NCI-H510A (cell line): ENCODE measurements around the gene RICTOR.
"Not testable (repeated sequence)": the region's sequence is repeated elsewhere in the genome, so short reads cannot be mapped to it uniquely, and the experiment has no call there.

ENCODE experiments used
- DNase-seq: peaks from one replicate; lab custom pipeline; 2025; lab: John Stamatoyannopoulos, UW

RICTOR gene

DNA sequence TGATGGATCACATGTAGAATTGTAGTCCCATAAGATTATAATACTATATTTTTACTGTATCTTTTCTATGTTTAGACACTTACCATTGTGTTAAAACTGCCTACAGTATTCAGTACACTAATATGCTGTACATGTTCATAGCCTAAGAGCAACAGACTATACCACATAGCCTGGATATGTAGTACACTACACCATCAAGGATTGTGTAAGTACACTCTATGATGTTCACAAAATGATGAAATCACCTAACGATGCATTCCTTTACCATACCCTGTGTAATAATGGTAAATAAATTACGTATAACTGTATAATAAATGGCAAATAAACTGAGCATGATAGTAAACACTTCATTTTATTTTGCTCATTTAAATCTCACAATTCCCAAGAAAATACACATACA lies 60.3 kb downstream of the RICTOR start:
- DNase-seq: no peak

DNA sequence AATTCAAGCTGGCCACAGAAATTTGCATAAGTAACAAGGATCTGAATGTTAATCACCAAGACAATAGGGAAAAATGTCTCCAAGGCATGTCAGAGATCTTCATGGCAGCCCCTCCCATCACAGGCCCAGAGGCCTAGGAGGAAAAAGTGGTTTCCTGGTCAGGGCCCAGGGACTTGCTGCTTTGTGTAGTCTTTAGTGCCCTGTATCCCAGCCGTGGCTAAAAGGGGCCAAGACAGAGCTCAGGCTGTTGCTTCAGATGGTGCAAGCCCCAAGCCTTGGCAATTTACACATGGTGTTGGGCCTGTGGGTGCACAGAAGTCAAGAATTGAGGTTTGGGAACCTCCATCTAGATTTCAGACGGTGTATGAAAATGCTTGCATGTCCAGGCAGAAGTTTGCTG lies 63.2 kb downstream of the RICTOR start:
- not testable (repeated sequence) for DNase-seq

DNA sequence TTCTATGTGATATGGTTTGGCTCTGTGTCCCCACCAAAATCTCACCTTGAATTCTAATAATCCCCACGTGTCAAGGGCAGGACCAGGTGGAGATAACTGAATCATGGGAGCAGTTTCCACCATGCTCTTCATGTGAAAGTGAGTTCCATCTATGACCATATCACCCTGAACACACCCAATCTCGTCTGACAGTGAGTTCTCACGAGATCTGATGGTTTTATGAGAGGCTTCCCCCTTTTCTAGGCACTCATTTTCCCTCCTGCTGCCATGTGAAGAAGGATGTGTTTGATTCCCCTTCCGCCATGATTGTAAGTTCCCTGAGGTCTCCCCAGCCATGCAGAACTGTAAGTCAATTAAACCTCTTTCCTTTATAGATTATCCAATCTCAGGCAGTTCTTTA lies 64.2 kb downstream of the RICTOR start:
- DNase-seq: no peak

DNA sequence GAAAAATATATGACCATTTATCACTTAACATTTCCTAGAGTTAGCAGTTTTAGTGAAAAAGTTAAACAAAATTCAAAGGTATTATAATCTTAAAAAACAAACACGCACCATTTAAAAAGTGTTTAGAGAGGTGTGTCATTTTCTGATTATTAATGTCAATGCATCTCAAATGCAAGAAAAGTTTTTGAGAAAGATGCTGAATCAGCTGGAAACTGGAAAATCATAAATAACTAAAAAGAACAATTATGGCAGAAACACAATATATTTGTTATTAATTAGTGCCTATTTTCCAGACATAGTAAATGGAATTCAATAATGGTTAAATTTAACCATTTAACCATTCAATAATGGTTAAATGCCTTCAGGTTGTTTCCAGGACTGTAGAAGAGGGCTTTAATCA lies 64.9 kb downstream of the RICTOR start:
- no peak for DNase-seq

DNA sequence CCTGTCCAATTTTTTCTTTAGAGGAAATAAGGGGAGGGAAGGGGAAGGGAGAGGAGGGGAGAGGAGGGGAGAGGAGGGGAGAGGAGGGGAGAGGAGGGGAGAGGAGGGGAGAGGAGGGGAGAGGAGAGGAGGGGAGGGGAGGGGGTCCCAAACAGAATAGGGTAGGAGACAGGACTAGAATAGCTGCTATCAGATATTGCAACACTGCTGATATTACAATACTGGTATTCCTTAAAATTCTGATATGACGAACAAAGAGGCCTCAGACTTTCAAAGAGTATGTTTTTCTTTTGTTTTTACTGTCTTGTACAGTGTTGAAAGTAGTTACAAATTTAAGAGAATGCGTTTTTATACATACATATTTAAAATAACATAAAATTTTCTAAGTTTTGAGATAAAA lies 67.5 kb downstream of the RICTOR start:
- DNase-seq: no peak

DNA sequence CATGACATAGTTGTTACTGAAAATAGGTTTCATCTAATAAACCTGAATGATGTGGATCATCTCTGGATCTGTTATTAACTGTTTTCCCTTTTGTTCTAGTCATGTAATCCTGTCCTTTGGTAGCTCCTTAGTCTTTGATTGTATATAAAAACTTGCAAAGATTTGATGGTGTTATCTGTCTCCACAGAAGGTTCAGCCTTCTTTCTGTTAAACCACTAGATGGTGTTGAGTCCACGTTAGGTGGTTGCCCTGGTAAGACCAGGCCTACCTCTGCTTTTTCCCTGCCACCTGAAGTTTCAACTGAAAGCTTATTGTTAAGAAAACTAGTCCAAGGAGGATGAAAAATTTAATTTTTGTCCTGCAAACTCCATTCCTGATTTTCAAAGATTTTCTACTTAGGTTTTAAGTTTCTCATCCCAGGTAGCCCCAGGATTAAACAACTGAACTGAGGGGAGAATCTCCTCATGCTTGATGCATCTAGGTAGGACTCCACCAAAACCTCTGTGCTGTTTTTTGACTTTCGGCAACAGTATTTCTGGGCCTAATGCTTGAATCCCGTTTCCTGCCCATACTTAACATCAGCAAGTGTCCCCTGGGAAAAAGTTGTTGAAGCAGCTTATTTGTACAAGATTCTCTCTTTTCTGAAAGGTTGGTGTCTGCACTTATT lies 68.5 kb downstream of the RICTOR start:
- DNase-seq: no peak

DNA sequence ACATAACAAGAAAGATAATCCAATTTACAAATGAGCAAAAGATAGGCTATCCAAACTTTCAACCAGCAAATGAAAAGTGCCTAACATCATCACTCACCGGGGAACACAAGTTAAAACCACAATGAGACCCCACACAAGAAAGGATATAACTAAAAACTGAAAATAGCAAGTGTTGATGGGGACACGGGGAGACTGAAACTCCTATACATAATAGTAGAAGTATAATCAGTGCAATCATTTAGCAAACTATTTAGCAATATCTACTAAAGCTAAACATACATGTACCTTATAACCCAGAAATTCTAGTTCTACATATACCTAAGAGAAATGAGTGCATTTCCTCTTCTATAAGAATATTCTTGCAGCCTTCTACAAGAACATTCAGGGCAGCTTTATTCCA lies 72.5 kb downstream of the RICTOR start:
- no peak for DNase-seq

DNA sequence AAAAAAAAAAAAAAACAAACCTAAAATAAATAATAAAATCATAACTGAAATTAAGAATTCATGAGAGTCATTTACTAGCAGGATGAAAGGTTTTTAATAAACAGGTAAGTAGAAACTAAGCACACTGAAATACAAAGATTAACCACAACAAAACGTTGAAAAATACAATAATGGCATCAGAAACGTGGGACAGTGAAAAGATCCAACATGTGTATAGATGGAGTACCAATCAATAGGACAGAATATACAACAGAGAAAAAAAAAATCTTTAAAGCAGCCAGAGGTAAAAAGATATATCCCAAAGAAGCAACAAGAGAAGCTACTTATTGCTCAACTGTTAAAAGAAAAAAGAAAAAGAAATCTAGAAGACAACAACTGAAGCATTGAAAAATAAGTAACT lies 75.2 kb downstream of the RICTOR start:
- no peak for DNase-seq

DNA sequence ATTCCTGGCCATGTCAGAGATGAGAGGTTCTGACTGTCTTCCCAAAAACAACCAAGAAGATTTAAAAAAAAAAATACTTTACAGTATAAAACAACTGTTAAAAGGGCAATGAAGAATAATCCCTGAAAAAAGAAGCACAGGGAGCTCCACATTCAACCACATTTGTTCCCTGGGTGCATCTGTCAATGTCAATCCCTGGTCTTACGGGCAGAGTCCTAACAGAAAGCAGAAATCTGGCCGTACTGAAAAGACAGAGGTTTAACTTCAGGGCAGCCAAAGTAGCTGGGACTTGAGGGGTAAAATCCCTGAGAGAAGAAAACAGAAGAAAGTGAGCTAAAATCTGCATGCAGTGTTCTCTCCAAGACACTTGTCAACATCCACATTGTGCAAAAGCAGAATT lies 76.6 kb downstream of the RICTOR start:
- no peak for DNase-seq

DNA sequence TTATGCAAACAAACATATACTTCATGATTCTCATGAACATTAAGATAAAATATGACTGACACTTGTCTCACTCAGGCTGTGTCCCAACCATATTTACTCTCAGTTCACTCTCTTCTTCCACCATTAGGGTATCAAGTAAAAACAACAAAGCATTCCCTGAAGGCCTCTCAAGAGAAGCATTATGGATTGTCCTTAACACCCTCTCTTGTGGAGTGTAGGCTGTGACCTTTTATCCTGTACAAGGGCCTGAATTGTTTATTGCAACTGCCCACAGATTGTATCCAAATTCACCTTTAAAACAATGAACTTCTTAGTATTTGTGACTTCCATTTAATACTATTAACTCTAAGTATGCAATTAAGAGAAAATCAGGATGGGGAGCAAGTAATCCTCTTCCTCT lies 78.1 kb downstream of the RICTOR start:
- DNase-seq: no peak

DNA sequence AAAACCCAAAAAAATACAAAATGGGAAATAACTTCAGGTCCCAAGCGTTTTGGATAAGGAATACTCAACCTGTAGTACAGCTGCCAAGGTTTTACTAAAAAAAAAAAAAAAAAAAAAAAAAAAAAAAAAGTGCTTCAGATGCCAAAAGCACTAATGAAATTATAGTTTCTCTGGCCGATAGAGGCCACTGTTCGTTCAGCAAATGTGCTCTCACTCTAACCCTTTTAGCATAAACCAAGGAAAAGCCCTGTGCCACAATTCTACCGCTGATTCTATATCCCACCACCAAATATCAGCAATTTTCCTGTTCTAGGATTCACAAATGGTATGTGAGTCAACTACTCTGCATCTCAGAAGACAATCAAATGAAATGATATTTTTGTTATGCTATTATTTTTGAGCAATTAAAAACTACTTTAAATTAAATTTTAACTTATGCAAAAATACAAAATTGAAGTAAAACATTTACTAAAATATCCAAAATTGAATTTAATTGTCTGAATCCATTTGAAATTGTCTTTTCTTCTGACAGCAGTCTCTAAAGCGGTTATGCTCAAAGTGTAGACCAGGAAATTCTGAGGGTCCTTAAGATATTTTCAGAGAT lies 79.8 kb downstream of the RICTOR start:
- DNase-seq: no peak

DNA sequence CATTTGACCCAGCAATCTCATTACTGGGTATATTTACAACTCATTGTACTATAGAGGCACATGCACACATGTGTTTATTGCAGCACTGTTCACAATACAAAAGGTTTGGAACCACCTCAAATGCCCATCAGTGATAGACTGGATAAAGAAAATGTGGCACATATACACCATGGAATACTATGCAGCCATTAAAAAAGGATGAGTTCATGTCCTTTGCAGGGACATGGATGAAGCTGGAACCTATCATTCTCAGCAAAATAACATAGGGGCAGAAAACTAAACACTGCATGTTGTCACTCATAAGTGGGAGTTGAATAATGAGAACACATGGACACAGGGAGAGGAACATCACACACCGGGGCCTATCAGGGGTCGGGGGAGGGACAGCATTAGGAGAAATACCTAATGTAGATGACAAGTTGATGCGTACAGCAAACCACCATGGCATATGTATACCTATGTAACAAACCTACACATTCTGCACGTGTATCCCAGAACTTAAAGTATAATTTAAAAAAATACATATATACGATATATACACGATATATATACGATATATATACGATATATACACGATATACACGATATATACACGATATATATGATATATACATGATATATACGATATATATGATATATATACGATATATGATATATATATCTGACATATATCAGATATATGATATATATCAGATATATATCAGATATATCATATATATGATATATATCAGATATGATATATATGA lies 84.1 kb downstream of the RICTOR start:
- not testable (repeated sequence) for DNase-seq

DNA sequence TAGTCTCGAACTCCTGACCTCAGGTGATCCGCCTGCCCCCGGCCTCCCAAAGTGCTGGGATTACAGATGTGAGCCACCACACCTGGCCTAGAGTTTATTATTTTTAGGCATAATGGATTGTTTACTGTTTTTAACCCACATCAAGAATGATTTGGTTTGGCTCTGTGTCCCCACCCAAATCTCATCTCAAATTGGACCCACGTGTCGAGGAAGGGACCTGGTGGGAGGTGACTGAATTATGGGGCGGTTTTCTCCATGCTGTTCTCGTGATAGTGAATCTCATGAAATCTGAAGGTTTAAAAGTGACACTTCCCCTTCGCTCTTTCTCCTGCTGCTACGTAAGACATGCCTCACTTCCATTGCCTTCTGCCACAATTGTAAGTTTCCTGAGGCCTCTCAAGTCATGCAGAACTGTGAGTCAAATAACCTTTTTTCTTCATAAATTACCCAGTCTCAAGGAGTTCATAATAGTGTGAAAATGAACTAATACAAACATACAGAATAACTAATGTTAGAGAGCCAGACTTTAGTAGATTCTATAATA lies 88.2 kb downstream of the RICTOR start:
- no peak for DNase-seq

DNA sequence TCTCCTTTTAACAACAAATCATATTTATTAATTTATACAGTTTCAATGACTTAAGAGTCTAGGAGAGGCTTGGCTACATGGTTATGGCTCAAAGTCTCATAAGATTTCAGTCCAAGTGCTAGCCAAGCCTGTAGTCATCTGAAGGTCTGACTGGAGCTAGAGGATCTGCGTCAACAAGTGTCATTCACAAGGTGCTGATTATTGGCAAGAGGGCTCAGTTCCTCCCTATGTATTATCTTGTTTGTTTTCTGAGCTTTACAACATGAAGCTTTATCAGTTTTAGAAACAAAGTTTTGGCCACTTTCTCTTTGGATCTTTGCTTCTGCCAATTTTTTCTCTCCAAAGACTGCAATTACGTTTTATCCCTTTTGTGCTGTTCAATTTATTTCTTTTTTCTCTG lies 94.7 kb downstream of the RICTOR start:
- DNase-seq: no peak

DNA sequence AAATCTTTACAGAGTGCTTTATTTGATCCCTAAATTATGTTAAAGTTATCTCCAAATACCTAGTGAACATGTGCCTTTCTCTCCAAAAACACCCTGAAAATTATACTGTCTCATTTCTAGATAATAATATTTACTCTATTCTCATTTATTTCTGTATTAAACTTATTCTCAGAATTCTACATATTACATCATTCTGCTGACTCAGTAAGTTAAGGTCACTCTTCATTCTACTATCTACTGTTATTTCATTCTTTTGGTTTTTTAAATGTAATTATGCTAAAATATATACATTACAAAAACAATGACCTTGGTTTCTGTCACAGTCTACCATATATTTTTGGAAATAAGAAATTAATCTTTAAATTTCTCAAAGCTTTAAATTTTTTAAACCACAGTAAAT lies 96.2 kb downstream of the RICTOR start:
- DNase-seq: no peak

DNA sequence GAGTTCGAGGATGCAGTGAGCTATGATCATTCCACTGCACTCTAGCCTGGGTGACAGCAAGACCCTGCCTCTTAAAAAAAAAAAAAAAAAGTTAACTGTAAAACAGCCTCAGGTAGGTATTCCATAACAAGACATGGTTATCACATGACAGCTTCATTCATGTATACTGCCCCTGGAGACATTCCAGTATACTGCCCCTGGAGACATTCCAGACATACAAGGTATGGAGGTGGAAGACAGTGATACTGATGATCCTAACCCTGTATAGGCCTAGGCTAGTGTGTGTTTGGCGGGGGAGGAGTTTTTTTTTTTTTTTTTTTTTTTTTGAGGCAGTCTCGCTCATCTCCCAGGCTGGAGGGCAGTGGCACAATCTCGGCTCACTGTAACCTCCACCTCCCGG lies 105.5 kb downstream of the RICTOR start:
- DNase-seq: no peak

DNA sequence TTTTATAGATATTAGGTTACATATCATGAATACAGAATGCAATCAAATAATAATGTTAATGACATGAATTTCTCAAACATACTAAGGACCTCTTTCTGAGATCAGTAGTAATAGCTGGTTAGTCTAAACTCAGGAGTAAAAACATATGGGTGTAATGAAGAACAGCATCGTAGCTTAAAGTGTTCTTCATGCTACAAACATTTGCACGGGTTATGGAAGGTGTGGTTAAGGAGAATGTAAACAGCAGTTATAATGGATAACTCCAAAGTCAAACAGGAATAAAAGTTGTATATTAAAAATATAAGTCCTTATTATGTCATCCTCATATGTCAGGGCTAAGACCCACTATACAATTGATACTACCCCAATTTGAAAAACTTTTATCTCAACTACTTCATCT lies 112.5 kb downstream of the RICTOR start:
- DNase-seq: no peak

DNA sequence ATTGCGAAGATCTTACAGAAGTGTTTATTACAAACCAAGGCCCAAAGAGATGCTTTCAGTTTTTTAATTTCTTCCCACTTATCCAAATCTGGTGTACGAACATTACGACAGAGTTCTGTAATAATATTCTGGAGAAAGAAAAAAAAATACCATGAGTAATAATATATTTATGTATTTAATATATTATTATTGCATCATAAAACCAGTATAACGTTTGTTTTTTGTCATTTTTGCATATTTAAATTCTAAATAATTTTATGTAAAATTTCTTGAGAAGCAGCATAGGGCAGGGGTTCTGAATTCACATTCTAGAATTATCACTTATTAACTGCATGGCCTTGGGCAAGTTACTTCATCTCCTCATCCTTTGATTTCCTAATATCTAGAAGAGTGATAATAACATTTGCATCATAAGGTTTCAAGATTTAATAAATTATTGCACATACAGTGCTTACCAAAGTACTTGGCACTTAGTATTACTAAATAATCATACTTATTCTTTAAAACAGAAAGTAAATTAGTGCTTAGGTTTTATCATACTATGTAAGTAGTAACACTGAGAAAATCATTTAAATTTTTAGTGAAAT lies 120.7 kb downstream of the RICTOR start:
- no peak for DNase-seq

DNA sequence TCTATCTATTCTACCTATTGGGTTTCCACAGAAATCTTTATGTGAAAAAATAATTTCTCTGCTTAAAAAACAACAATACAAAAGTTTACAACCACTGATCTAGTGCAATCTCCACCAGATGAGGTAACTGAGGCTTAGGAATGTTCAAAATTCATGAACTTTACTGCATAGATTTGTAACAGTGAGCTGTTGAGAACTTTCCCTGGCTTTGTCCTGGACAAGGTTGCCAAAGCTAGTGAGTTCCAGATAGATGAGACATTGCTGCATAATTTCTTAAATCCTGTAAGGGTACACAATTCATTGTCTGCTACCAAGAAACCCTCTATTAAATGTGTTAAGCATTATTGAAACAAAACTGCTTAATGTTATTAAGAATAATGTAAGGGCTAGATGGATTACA lies 125.7 kb downstream of the RICTOR start:
- DNase-seq: no peak

DNA sequence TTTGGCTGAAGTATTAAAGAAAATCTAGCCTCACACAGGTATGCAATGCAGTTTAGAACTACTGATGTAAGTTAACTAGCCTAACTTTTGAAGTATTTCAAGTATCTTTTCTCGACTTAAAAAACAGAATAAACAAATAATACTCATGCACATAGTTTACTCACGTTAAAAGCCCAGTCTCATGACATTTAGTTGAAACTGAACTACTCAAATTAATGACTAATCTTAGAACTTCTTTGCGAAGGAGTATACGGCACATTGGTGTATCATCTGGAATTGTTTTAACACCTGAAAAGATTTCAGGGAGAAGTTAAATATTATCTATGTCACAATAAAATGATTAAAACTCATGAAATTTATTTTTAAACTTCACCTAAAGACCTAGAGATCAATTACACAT lies 129.9 kb downstream of the RICTOR start:
- DNase-seq: no peak

DNA sequence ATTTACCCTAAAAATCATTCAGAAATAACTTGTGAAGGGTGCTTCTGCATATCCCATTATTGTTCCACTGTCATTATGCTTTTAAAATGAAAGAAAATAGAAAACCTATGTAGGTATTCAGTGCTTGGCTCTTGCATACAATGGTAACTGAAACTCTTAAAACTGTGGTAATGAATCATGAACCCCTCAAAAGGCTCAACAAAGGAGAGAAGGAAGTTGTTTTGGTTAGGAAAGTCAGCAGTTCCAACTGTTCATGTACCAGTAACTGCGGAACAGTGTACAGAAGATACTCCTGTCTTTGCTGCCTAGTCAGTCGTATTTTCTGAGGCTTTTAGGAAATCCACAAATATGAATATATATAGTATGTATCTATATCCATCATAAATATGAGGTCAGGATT lies 132.3 kb downstream of the RICTOR start:
- DNase-seq: no peak

DNA sequence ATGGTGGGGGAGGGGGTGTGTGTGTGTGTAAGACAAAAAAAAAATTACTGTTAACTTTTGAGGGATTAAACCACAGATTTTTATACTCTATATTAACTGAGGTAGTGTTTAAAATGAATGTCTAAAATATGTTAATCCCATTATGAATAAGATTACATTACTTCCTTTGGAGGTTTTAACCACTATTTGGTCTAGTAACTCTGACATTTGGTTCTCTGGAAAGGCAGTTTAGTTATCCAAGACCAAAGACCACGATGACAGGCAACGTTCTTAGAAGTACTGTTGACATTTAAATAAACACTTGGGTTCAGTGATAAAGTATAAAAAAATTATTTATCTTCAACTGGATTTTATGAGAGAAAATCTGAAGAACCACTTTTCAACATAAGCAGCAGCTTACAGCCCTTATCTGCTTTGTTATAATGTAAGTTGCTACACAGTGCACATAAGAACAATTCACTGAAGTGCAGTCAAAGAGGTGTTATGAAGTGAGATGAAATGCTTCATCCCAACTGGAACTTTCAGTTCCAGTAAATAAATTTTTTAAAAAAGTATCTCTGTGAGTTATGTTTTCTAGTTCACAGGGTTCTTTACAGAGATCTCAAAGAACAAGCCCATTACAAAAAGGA lies 133.9 kb downstream of the RICTOR start:
- DNase-seq: no peak
